Panc1 (cell line): Measurements from ENCODE around the gene NTNG1. TPM values are rescaled to one million over a fixed set of nuclear protein-coding genes. Genes with fewer than 3 reads are reported as not detected.

ENCODE experiments used
- ATAC-seq: fragments of 200-7000 bp; cut with Tn5 transposase; 2 replicates; pipeline ENCODE4 v1.9.1; 2020; ENCODE audit warnings: mild to moderate bottlenecking, moderate library complexity
- BruUV-seq: library from RNA; stranded (reverse); fragments of 400-500 nt; replicated peaks from 2 replicates; lab custom pipeline; 2021; lab: Mats Ljungman, UMichigan
- CTCF ChIA-PET: fragments of 300-600 bp; sonication (Branson Sonifier 250); formaldehyde crosslinking; loops from one replicate; lab custom pipeline; 2022; ENCODE audit warnings: antibody characterized with exemption; lab: Charles Lee
- POLR2A ChIA-PET: fragments of 300-600 bp; sonication (Branson Sonifier 250); formaldehyde crosslinking; loops from one replicate; lab custom pipeline; 2022; ENCODE audit warnings: antibody characterized with exemption; lab: Charles Lee
- DNase-seq: peaks from one replicate; pipeline ENCODE4 v3.0.0-alpha.2; 2010; ENCODE audit warnings: low read depth, low spot score
- H3K27ac ChIP-seq: 2 replicates; pipeline ENCODE4 v1.5.1; 2011; ENCODE audit warnings: mild to moderate bottlenecking, low read length, inconsistent platforms
- H3K27me3 ChIP-seq: fragments of 200-500 bp; sonication (Bioruptor generic); 2 replicates; pipeline ENCODE4 v1.6.0; 2014; ENCODE audit warnings: low read length, inconsistent platforms; ENCODE audit not compliant: control insufficient read depth, insufficient read depth
- H3K36me3 ChIP-seq: fragments of 200-500 bp; sonication (Bioruptor generic); 2 replicates; pipeline ENCODE4 v1.5.1; 2014; ENCODE audit warnings: inconsistent platforms, mild to moderate bottlenecking, low read length, moderate library complexity; ENCODE audit not compliant: control insufficient read depth, insufficient read depth
- H3K4me1 ChIP-seq: 2 replicates; pipeline ENCODE4 v1.5.1; 2011; ENCODE audit warnings: inconsistent platforms, mild to moderate bottlenecking, low read length, moderate library complexity; ENCODE audit not compliant: control insufficient read depth, insufficient read depth
- H3K4me3 ChIP-seq, 2 experiments: 2 replicates each; pipeline ENCODE4 v1.5.1; 2011 to 2012; ENCODE audit warnings: low read depth in 2 of 2, low read length in 2 of 2, mild to moderate bottlenecking in 2 of 2, inconsistent platforms in 1 of 2, moderate library complexity in 1 of 2
- H3K9me3 ChIP-seq: fragments of 200-500 bp; sonication (Bioruptor generic); 2 replicates; pipeline ENCODE4 v1.5.1; 2014; ENCODE audit warnings: low read depth, mild to moderate bottlenecking, inconsistent platforms, low read length, moderate library complexity; ENCODE audit not compliant: control insufficient read depth, insufficient read depth
- CTCF ChIP-seq: fragments of 450-650 bp; IDR thresholded peaks from 2 replicates; pipeline ENCODE4 v1.5.1; 2017; ENCODE audit warnings: mild to moderate bottlenecking
- POLR2AphosphoS5 ChIP-seq: IDR thresholded peaks from 2 replicates; pipeline ENCODE4 v1.6.1; 2012; ENCODE audit warnings: mild to moderate bottlenecking, low read depth, low read length, moderate library complexity
- REST ChIP-seq, 2 experiments: IDR thresholded peaks; 2 replicates each; pipeline ENCODE4 v1.6.1; 2011 to 2012; ENCODE audit warnings: low read depth in 2 of 2, control low read depth in 1 of 2, low read length in 1 of 2, mild to moderate bottlenecking in 1 of 2, moderate library complexity in 1 of 2; ENCODE audit not compliant: insufficient read depth in 1 of 2
- SIN3A ChIP-seq: IDR thresholded peaks from 2 replicates; pipeline ENCODE4 v1.6.1; 2012; ENCODE audit warnings: low read depth, mild to moderate bottlenecking, low read length, moderate library complexity, borderline replicate concordance; ENCODE audit not compliant: insufficient read depth
- TCF7L2 ChIP-seq: IDR thresholded peaks from 2 replicates; pipeline ENCODE4 v1.6.1; 2011; ENCODE audit warnings: mild to moderate bottlenecking, low read depth, low read length, inconsistent platforms
- in situ Hi-C: cut with HindIII; loops from 2 replicates; pipeline ENCODE4 v1.10.0; 2016; ENCODE audit warnings: low sequenced_read_pairs, low pct_unique_long_range_greater_than_20kb
- intact Hi-C: fragments of 100-400 bp; cut with micrococcal nuclease; formaldehyde crosslinking; loops from one replicate; pipeline ENCODE4 v1.10.0; 2022; ENCODE audit not compliant: unreplicated experiment
- total RNA-seq: library from RNA; stranded (reverse); gene quantifications from one replicate; pipeline ENCODE4 v1.2.1, GENCODE V29; 2021; ENCODE audit not compliant: unreplicated experiment

The NTNG1 gene
- total RNA-seq, 1 experiment from 2014 or later = 0.13 TPM

DNA sequence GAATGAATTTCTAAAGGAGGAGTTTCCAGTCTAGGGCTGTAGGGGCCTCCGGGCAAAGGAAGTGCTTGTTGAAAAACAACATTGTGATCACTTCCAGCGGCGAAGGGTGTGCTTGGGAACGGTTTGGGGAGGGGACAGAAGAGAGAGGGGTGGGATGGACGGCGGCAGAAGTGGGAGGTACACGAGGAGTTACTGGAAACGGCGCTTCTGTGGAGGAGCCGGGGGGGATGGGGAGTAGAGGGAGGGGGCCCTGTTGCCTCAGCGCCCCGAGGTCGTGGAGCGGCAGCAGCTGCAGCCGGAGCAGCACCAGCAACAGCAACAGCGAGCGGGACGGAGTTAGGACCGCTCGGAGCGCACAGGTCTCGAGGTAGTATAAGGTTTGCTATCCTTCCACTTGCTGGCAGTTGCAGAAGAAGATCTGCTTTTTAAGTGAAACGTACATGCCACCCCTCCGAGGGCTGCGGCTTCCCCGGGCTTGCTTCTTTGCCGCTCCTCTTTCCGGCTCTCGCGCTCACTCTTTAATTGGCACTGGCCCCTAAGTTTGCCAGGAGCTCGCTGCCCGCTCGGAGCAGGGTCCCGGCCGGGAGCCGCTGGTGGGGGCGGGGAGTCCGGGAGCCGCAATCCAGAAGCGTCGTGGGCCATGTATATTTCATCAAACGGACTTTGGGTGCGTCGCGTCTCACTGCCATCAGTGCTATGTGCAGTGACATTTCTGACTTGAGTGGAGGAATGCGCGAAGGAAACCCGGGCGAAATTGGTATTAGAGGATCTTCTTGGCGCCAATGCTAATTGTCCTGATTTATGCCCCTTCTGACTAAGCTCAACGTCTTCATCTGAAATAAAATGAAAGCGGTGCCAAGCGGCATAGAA lies 771 bp upstream of the NTNG1 start:
- peak; percentile 78 for ATAC-seq
- Histone ChIP-seq H3K4me3 (peak overlapping the region; percentile 34 to 55), H3K27ac (no peak overlapping the region), H3K27me3 (no peaks in the 10 kb centered on the region), H3K36me3 (no peaks in the 10 kb centered on the region), H3K9me3 (no peaks in the 10 kb centered on the region), H3K4me1 (peaks cover 3% of the 10 kb centered on the region; the same call in 1 of the 2 replicates)
- no peak for TF ChIP-seq CTCF
- TF ChIP-seq POLR2AphosphoS5 = no peak
- no peak for TF ChIP-seq REST (IDR thresholded peaks at IDR 0.05; ENCODE audit: insufficient read depth in 1 of 2, low read depth in 2 of 2, low read length in 1 of 2)
- TF ChIP-seq SIN3A = no peak
- TF ChIP-seq TCF7L2 = no peak
- POLR2A ChIA-PET = no interaction called here
- CTCF ChIA-PET = interaction anchor here (0.7 kb wide), 1 partner anchor 35 kb away, joined by 3 read pairs; no protein-coding TSS in a partner anchor
- no peak for DNase-seq
- BruUV-seq = no TSS peak
- in situ Hi-C loops = no loop called here
- intact Hi-C loops = loop anchor here (10.0 kb wide), 1 partner anchor 845 kb away; no protein-coding TSS in a partner anchor

DNA sequence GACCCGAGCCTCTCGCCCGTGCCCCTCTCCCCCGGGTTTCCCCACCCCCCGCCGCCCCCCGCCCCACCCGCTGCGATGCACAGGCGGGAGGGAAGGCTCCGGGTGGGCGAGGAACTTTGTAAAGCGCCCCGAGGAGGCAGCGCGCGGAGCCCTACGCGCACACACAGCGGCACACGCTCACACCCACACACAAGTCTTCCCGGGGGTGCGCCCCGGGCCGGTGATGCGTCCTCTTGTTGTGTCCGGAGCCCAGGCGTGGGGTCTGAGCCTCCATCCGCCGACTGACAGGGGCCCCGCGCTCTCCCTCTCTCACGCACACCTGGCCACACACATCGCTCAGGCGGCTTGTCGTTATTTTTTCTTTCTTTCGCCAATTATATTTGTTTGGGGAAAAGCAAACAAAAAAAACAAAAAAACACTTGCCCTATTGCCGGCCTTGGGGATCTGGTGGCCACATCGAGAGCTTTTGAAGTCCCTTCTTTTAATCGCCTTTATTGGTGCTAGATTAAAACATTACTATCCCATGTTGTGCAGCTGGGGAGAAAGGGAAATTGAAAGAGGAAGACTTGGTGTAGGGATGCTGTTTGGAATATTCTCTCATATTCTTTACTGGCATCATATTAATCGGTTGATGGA lies 770 bp downstream of the NTNG1 start:
- in situ Hi-C loops (no loop called here), intact Hi-C loops (loop anchor here (10.0 kb wide), 1 partner anchor 847 kb away; no protein-coding TSS in a partner anchor)
- TF ChIP-seq CTCF (no peak), POLR2AphosphoS5 (no peak)
- Histone ChIP-seq H3K27ac (no peak overlapping the region), H3K4me1 (peaks cover 3% of the 10 kb centered on the region; the same call in 1 of the 2 replicates), H3K4me3 (peak overlapping the region; percentile 34 to 55), H3K36me3 (no peaks in the 10 kb centered on the region), H3K9me3 (no peaks in the 10 kb centered on the region), H3K27me3 (no peaks in the 10 kb centered on the region)
- no peak for DNase-seq
- no TSS peak for BruUV-seq
- ChIA-PET POLR2A (interaction anchor here (0.6 kb wide), 1 partner anchor 38 kb away, joined by 5 read pairs; no protein-coding TSS in a partner anchor), CTCF (interaction anchor here (0.7 kb wide), 1 partner anchor 1741 kb away, joined by 6 read pairs; no protein-coding TSS in a partner anchor)
- ATAC-seq = peak; percentile 68
